HepG2 (cell line): Measurements from ENCODE around the gene CYBC1. TPM values are rescaled to one million over a fixed set of nuclear protein-coding genes. Genes with fewer than 3 reads are reported as not detected.

Experiments used
- AGO2 ChIP-seq: fragments of 200-400 bp; formaldehyde crosslinking; optimal IDR thresholded peaks from 2 replicates; pipeline ENCODE3; 2017; ENCODE audit warnings: mild to moderate bottlenecking, low read depth, low read length, moderate library complexity
- ATF7-NPFF ChIP-seq: sonication (generic); formaldehyde crosslinking; IDR thresholded peaks from 2 replicates; pipeline ENCODE4 v1.8.1; 2023; ENCODE audit warnings: mild to moderate bottlenecking, low read depth, missing genetic modification reagents, moderate library complexity
- ESRRA ChIP-seq: sonication (generic); formaldehyde crosslinking; IDR thresholded peaks from 2 replicates; pipeline ENCODE4 v1.5.1; 2020; ENCODE audit warnings: mild to moderate bottlenecking, low read depth, missing genetic modification reagents
- FOXO1 ChIP-seq: sonication (generic); formaldehyde crosslinking; IDR thresholded peaks from 2 replicates; pipeline ENCODE4 v1.4.0; 2020; ENCODE audit warnings: missing genetic modification reagents
- GATA4 ChIP-seq: sonication (generic); IDR thresholded peaks from 2 replicates; pipeline ENCODE4 v1.6.1; 2016; ENCODE audit warnings: antibody characterized with exemption, low read depth, borderline replicate concordance
- GTF2F1 ChIP-seq: fragments of 150-350 bp; IDR thresholded peaks from 2 replicates; pipeline ENCODE4 v1.6.1; 2014; ENCODE audit warnings: low read length
- HCFC1 ChIP-seq: fragments of 150-350 bp; IDR thresholded peaks from 2 replicates; pipeline ENCODE4 v1.6.1; 2014; ENCODE audit warnings: low read depth, low read length
- KMT2A ChIP-seq: sonication (generic); formaldehyde crosslinking; IDR thresholded peaks from 2 replicates; pipeline ENCODE4 v1.4.0; 2020; ENCODE audit warnings: missing genetic modification reagents
- RFXANK ChIP-seq: IDR thresholded peaks from 2 replicates; pipeline ENCODE4 v1.6.1; 2016
- SKIL ChIP-seq: sonication (generic); formaldehyde crosslinking; IDR thresholded peaks from 2 replicates; pipeline ENCODE4 v1.8.0; 2022; ENCODE audit warnings: missing genetic modification reagents, mild to moderate bottlenecking, moderate library complexity, borderline replicate concordance
- THRA ChIP-seq: sonication (generic); formaldehyde crosslinking; IDR thresholded peaks from 2 replicates; pipeline ENCODE4 v1.4.0; 2020; ENCODE audit warnings: missing genetic modification reagents, borderline replicate concordance
- ZBTB2 ChIP-seq: sonication (generic); formaldehyde crosslinking; IDR thresholded peaks from 2 replicates; pipeline ENCODE4 v1.8.0; 2022; ENCODE audit warnings: low read depth, missing genetic modification reagents
- ZNF17 ChIP-seq: sonication (generic); formaldehyde crosslinking; IDR thresholded peaks from 2 replicates; pipeline ENCODE4 v1.5.0; 2020; ENCODE audit warnings: mild to moderate bottlenecking, missing genetic modification reagents
- ZNF329 ChIP-seq: sonication (generic); formaldehyde crosslinking; IDR thresholded peaks from 2 replicates; pipeline ENCODE4 v1.9.0; 2021; ENCODE audit warnings: low read depth, mild to moderate bottlenecking, missing genetic modification reagents
- ZNF354B ChIP-seq: sonication (generic); formaldehyde crosslinking; IDR thresholded peaks from 2 replicates; pipeline ENCODE4 v1.8.0; 2022; ENCODE audit warnings: mild to moderate bottlenecking, missing genetic modification reagents
- ZNF691 ChIP-seq: sonication (generic); formaldehyde crosslinking; IDR thresholded peaks from 2 replicates; pipeline ENCODE4 v1.4.0; 2020; ENCODE audit warnings: missing genetic modification reagents, low read depth, mild to moderate bottlenecking, borderline replicate concordance
- ZNF879 ChIP-seq: sonication (generic); formaldehyde crosslinking; IDR thresholded peaks from 2 replicates; pipeline ENCODE4 v1.8.1; 2023; ENCODE audit warnings: missing genetic modification reagents
- polyA plus RNA-seq, 8 experiments: library from polyadenylated mRNA; depleted of rRNA in 3 of 8; stranded (reverse) in 7 of 8; unstranded in 1 of 8; fragments of >200 nt; fragmentation: Illumina TruSeq in 4 of 8; extraction: Trizol in 4 of 8; gene quantifications; 2 replicates each; pipeline versions ENCODE4 v1.2.1 to v1.2.3, GENCODE V29; 2011 to 2016; ENCODE audit warnings: low read depth in 4 of 8, missing spikeins in 1 of 8, mixed read lengths in 1 of 8; ENCODE audit not compliant: insufficient read depth in 1 of 8
- total RNA-seq, 5 experiments: library from RNA; depleted of rRNA; stranded (reverse); fragments of >200 nt; fragmentation: Illumina TruSeq; extraction: Trizol; gene quantifications; 2 replicates each; pipeline ENCODE4 v1.2.3, GENCODE V29; 2016; ENCODE audit warnings: low read depth in 1 of 5
- TF ChIP-seq, protein P1 (sequence below): sonication (generic); formaldehyde crosslinking; IDR thresholded peaks from 2 replicates; pipeline ENCODE4 v1.4.0; 2020; ENCODE audit warnings: missing genetic modification reagents
- TF ChIP-seq, protein P2 (sequence below): sonication (generic); formaldehyde crosslinking; IDR thresholded peaks from 2 replicates; pipeline ENCODE4 v1.9.0; 2021; ENCODE audit warnings: missing genetic modification reagents, mild to moderate bottlenecking, borderline replicate concordance

Gene CYBC1
- total and polyA plus RNA-seq, 2 of the 13 experiments (the other 11 are each of a cell fraction or from before 2014, with no cell fraction given) = 43.4 to 44.1 TPM

DNA sequence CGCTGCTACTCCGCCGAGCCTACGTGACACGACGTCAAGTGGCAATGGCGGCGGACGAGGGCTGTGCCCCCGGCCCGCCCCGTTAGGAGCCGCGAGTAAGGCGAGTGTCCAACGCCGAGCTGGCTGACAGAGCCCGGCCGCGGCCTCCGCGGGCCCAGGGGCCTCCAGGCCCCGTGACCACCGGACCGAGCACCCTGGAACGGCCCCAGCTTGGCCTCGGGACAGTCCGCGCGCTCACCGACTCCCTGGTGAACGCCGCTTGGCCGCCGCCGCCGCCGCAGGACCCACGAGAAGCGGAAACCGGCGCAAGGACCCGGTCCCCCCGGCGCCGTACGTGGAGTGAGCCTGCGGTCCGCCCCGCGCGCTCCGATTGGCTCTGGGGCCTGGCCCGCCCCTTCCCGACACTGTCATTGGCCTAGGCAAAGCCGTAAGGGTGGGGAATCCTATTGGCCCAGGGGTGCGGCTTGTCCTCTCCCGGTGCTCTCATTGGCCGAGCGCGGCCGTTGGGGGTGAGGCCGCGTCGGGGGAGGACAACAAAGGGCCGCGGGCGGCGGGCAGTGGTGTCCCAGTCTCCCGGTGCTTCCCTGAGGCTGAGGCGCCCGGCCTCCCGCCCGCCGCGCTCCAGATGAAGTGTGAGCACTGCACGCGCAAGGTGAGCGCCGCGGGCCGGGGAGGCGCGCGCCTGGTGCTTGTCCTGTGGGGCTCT, 7.8 kb upstream of the CYBC1 start, which contains the start of gene NARF (continued):
- TF ChIP-seq ZNF691 (CRISPR knock-in tag) (peak; percentile 98), HCFC1 (no peak; the same call in 1 of the 2 replicates), KMT2A (CRISPR knock-in tag) (peak; percentile 17), ZNF329 (CRISPR knock-in tag) (peak; percentile 63), RFXANK (CRISPR knock-in tag) (peak; percentile 88), ZNF879 (peak; percentile 91; the same call in 1 of the 2 replicates), SKIL (CRISPR knock-in tag) (no peak), GATA4 (peak; percentile 77; the same call in 1 of the 2 replicates), THRA (CRISPR knock-in tag) (peak; percentile 49), AGO2 (peak; percentile 98), ATF7-NPFF (CRISPR knock-in tag) (peak; percentile 93; the same call in 1 of the 2 replicates), ESRRA (CRISPR knock-in tag) (peak; percentile 90), FOXO1 (CRISPR knock-in tag) (peak; percentile 65), GTF2F1 (no peak; the same call in none of the 2 replicates), ZNF354B (CRISPR knock-in tag) (no peak), ZBTB2 (CRISPR knock-in tag) (peak; percentile 89), ZNF17 (no peak)
- TF ChIP-seq, protein P1, sequence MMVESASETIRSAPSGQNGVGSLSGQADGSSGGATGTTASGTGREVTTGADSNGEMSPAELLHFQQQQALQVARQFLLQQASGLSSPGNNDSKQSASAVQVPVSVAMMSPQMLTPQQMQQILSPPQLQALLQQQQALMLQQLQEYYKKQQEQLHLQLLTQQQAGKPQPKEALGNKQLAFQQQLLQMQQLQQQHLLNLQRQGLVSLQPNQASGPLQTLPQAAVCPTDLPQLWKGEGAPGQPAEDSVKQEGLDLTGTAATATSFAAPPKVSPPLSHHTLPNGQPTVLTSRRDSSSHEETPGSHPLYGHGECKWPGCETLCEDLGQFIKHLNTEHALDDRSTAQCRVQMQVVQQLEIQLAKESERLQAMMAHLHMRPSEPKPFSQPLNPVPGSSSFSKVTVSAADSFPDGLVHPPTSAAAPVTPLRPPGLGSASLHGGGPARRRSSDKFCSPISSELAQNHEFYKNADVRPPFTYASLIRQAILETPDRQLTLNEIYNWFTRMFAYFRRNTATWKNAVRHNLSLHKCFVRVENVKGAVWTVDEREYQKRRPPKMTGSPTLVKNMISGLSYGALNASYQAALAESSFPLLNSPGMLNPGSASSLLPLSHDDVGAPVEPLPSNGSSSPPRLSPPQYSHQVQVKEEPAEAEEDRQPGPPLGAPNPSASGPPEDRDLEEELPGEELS (CRISPR knock-in tag) = no peak; the same call in 1 of the 2 replicates
- TF ChIP-seq, protein P2, sequence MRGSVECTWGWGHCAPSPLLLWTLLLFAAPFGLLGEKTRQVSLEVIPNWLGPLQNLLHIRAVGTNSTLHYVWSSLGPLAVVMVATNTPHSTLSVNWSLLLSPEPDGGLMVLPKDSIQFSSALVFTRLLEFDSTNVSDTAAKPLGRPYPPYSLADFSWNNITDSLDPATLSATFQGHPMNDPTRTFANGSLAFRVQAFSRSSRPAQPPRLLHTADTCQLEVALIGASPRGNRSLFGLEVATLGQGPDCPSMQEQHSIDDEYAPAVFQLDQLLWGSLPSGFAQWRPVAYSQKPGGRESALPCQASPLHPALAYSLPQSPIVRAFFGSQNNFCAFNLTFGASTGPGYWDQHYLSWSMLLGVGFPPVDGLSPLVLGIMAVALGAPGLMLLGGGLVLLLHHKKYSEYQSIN (CRISPR knock-in tag) = peak; percentile 41; the same call in 1 of the 2 replicates
